ENCODE measurements around the gene TMEM233. TPM values are rescaled to one million over a fixed set of nuclear protein-coding genes. Genes with fewer than 3 reads are reported as not detected.

TMEM233 gene
- total and polyA plus RNA-seq, 10 of the 15 experiments (the other 5 are each of a cell fraction or from before 2014, with no cell fraction given) = not detected

DNA sequence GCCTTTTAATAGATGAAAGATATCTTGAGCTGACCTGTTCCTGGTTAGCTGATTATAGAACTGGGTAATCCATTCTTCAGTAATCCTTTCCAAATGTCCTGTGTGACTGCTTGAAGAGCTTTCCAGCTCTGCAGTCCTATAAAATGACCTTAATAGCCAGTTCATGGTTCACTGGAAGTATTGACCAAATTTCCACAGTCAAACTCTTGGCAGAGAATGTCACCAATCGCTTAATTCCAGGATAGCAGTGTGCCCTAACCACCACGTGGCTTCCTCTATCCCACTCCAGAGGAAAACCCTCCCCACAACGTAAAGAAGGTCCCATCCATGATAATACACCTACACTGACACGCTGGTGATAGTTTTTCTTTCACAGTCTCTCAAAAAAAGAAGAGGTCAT lies 91.8 kb downstream of the TMEM233 start (continued):
- TF ChIP-seq FOXM1 (IDR thresholded peaks at IDR 0.05; ENCODE audit: low read depth, low read length) = no peak
- TF ChIP-seq CBX5 (IDR thresholded peaks at IDR 0.05; ENCODE audit: low read depth) = no peak
- TF ChIP-seq, protein P1, sequence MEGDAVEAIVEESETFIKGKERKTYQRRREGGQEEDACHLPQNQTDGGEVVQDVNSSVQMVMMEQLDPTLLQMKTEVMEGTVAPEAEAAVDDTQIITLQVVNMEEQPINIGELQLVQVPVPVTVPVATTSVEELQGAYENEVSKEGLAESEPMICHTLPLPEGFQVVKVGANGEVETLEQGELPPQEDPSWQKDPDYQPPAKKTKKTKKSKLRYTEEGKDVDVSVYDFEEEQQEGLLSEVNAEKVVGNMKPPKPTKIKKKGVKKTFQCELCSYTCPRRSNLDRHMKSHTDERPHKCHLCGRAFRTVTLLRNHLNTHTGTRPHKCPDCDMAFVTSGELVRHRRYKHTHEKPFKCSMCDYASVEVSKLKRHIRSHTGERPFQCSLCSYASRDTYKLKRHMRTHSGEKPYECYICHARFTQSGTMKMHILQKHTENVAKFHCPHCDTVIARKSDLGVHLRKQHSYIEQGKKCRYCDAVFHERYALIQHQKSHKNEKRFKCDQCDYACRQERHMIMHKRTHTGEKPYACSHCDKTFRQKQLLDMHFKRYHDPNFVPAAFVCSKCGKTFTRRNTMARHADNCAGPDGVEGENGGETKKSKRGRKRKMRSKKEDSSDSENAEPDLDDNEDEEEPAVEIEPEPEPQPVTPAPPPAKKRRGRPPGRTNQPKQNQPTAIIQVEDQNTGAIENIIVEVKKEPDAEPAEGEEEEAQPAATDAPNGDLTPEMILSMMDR (IDR thresholded peaks at IDR 0.05 in 2 of 3, conservative IDR thresholded peaks at IDR 0.05 in 1 of 3; ENCODE audit: control insufficient read depth in 2 of 3, extremely low read depth in 1 of 3, insufficient read depth in 1 of 3, low read depth in 3 of 3, low read length in 3 of 3) = no peak
- TF ChIP-seq PML (IDR thresholded peaks at IDR 0.05; ENCODE audit: low read length) = no peak
- TF ChIP-seq SREBF2 (IDR thresholded peaks at IDR 0.05; ENCODE audit: low read length) = no peak
- no peak for TF ChIP-seq MXI1 (IDR thresholded peaks at IDR 0.05; ENCODE audit: low read depth, low read length)
- no peak for TF ChIP-seq SREBF1 (IDR thresholded peaks at IDR 0.05; ENCODE audit: low read length)

DNA sequence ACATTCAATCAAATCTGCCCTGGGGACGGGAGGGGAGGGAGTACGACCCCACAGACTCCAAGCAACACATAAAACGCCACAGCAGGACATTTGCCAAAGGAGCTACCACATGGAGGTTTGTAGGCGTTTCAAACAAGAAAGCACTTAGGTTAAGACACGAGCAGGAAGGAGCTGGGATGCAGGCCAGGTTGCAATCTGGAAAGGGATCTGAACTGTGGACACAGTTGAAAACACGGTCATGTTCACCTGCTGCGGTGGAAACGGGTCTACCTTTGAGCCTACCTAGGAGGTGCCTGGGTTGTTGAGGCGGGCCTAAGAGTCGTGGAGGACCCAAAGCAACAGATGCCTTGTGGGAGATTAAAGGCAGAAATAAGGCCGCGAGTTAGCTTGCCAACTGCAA lies 92.8 kb downstream of the TMEM233 start:
- Histone ChIP-seq H3K4me1 (ENCODE audit: control insufficient read depth, insufficient read depth, low read length) (peaks cover 17% of the 10 kb centered on the region), H4K20me1 (ENCODE audit: control insufficient read depth, insufficient read depth) (no peaks in the 10 kb centered on the region), H3K4me2 (ENCODE audit: control insufficient read depth, insufficient read depth) (no peak overlapping the region), H3K27ac (ENCODE audit: control insufficient read depth, insufficient read depth) (no peak overlapping the region), H2AFZ (ENCODE audit: control insufficient read depth, low read depth, low read length) (no peak overlapping the region), H3K79me2 (ENCODE audit: control insufficient read depth, insufficient read depth, low read length) (no peaks in the 10 kb centered on the region), H3K27me3 (replicated peaks in 1 of 2; ENCODE audit: control insufficient read depth in 2 of 2, insufficient read depth in 2 of 2, low read length in 1 of 2) (no peaks in the 10 kb centered on the region), H3K9me3 (replicated peaks; ENCODE audit: control insufficient read depth, insufficient read depth, low read length) (no peaks in the 10 kb centered on the region), H3K9ac (ENCODE audit: control insufficient read depth, insufficient read depth, low read length) (no peak overlapping the region), H3K4me3 (no peak overlapping the region), H3K36me3 (ENCODE audit: control insufficient read depth in 2 of 2, insufficient read depth in 2 of 2, low read length in 1 of 2) (peaks cover 2 to 12% of the 10 kb centered on the region in 2 experiments; a peak in 2 of 4 replicates)
- TF ChIP-seq NR2F1 (conservative IDR thresholded peaks at IDR 0.05) (no peak), KLF5 (IDR thresholded peaks at IDR 0.05; ENCODE audit: partially characterized antibody) (no peak), ASH2L (IDR thresholded peaks at IDR 0.05; ENCODE audit: borderline replicate concordance, low read depth) (no peak)
- TF ChIP-seq, protein P2, sequence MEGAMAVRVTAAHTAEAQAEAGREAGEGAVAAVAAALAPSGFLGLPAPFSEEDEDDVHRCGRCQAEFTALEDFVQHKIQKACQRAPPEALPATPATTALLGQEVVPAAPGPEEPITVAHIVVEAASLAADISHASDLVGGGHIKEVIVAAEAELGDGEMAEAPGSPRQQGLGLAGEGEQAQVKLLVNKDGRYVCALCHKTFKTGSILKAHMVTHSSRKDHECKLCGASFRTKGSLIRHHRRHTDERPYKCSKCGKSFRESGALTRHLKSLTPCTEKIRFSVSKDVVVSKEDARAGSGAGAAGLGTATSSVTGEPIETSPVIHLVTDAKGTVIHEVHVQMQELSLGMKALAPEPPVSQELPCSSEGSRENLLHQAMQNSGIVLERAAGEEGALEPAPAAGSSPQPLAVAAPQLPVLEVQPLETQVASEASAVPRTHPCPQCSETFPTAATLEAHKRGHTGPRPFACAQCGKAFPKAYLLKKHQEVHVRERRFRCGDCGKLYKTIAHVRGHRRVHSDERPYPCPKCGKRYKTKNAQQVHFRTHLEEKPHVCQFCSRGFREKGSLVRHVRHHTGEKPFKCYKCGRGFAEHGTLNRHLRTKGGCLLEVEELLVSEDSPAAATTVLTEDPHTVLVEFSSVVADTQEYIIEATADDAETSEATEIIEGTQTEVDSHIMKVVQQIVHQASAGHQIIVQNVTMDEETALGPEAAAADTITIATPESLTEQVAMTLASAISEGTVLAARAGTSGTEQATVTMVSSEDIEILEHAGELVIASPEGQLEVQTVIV (IDR thresholded peaks at IDR 0.05; ENCODE audit: borderline replicate concordance, partially characterized antibody) = no peak
- RAD21 ChIA-PET (ENCODE audit: unreplicated experiment) = interaction anchor here (0.6 kb wide), 1 partner anchor 35 kb away, joined by 3 read pairs; no protein-coding TSS in a partner anchor
- DNase-seq (ENCODE audit: low read depth, low spot score) = no peak
- no peak for ATAC-seq
- POLR2A ChIA-PET = no interaction called here
- no peak for FAIRE-seq
- in situ Hi-C loops (cut with MboI) = no loop called here
- SMC1A ChIA-PET (ENCODE audit: uncharacterized antibody, unreplicated experiment) = no interaction called here
- WGBS (ENCODE audit: insufficient coverage, insufficient replicate concordance, low lambda C conversion rate, missing lambda C conversion rate) = 95% methylated on average over 12 of the region's 12 CpGs
- intact Hi-C loops (cut with micrococcal nuclease; ENCODE audit: unreplicated experiment) = no loop called here
- BruUV-seq (replicated peaks) = TSS peak; percentile 49
- CTCF ChIA-PET = interaction anchor here (1.0 to 8.6 kb wide), 3 partner anchors 9 to 20 kb away, joined by 3 to 91 read pairs (median 3); partner anchors contain the start of gene PRKAB1

Data from GM12878 (cell line).